Medulla oblongata (tissue), 1 donor: ENCODE data around the gene PCSK6.

ENCODE experiments used
- DNase-seq: peaks from one replicate; pipeline ENCODE4 v3.0.0-alpha.2; 2015; ENCODE audit errors: extremely low spot score

PCSK6 gene

DNA sequence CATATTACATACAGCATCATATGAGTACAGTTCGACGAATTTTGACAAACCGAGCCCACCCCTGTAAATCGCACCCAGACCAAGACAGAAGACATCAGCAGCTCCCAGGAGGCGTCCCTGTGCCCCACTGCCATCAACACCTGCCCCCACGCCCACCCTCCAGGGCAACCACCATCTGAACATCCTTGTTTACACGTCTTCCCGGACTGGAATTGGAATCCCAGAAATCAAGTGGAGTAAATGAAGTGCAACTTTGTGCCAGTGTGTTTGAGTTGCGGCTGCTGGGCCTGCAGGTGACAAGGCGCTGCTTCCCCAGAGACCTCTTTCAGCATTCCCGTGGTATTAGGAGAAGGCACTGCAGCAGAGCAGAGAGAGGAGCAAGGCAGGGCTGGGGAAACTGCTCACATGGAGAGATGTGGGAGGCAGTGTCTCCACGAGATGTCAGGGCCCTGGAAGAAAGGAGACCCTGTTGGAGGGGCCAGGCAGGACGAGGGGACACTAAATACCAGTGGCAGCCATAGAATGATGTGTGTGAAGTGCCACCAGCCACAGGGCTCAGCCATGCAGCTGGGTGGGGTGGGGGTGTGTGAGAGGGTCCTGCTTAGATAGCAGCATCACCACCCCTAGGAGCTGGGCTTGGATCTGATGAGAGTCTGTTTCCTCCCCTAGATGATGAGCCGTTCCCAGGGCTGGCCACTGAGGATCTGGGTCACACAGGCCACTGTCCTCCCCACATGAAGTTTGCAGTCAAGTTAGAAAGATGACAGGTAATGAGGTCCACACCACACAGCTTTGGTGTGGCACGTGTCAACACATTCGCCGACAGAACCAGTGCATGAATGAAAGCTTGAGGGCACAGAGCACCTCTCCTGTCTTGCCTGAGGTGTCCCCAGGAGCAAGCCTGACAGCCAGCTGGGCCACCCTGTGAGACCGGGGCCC lies 33.4 kb upstream of the PCSK6 start:
- no peak for DNase-seq

- no peak for DNase-seq
Measured at GRCh38 chr15:101522091-101522490, 32.6 kb upstream of the PCSK6 start.

- DNase-seq, result no peak
Measured at GRCh38 chr15:101521591-101521990, 32.1 kb upstream of the PCSK6 start.

DNA sequence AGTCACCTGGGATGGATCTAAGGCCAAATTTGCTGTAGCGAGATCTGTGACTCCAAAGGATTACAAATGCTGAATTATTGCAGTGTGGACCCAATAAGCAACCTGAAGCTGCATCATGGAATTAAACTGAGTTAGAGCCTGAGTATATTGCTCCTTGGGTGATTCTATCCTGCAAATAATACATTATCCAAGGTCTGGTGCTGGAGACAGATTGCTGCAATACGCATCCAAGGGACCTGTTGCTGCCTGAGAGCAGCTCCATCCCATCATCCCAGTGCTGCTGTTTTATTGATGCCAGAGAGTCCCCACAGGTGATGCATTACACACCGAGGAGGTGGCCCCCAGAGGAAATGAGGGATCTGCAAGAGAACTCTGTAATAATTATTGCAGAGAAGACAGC lies 31.6 kb upstream of the PCSK6 start:
- no peak for DNase-seq

DNA sequence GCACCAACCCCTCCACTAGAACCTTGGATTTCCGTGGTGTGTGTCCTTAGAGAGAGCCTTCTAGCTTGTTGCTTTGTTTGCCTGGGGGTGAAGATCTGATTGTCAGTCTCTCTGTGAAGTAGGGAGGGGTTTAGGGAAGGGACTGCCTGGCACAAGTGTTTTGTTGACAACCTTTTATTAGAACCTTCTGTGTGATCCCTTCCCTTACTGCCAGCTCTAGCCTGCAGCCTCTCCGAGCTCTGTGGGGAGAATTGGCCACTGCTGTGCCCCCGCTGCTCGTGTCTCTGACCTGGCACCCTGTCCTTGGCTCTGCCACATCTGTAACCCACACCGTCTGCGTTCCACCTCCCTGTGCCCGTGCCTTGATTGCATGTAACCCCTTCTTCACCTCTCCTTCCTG lies 30.9 kb upstream of the PCSK6 start:
- peak; percentile 74 for DNase-seq

GRCh38 chr15:101517504-101517903 lies 28.0 kb upstream of the PCSK6 start:
- no peak for DNase-seq

DNA sequence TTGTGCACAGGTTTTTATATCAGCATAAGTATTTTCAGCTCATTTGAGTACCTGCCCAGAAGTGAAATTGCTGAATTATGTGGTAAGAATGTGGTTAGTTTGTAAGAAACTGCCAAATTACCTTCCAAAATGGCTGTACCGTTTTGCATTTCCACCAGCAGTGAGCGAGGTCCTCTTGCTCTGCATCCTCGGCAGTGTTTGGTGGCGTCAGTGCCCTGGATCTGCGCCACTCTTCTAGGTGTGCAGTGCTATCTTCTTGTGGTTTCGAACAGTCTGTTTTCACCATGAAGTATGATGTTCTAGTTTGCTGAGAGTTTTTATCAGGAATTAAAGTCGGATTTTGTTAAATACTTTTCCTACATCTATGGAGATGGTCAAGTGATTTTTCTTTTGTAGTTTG lies 24.8 kb upstream of the PCSK6 start:
- DNase-seq, result no peak

DNA sequence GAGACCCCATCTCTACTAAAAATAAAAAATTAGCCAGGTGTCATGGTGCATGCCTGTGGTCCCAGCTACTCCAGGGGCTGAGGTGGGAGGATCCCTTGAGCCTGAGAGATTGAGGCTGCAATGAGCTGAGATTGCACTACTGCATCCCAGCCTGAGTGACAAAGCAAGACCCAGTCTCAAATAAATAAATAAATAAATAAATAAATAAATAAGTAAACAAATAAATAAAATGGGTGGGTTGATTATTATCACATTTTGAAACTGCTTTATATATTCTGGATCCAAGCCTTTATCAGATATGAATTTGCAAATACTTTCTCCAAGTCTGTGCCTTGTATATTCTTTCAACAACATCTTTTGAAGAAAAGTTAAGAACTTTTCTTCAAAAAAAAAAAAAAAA lies 22.2 kb upstream of the PCSK6 start:
- no peak for DNase-seq

GRCh38 chr15:101510212-101511197 lies 21.0 kb upstream of the PCSK6 start:
- no peak for DNase-seq

DNA sequence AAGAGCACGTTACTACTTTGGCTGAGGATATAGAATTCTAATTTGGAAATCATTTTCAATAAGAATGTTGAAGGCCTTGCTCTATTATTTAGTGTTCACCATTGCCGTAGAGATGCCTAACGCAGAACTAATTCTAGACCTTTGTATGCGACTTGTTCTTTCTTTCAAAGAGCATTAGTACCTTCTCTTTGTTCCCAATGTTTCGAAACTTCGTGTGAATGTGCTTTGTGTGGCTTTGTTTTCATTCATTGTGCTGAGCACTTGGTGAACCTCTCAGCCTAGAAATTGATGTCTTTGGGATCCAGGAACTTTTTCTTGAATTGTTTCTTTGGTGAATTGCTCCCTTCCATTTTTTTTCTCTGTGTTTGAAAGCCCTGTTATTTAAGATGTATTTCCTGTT lies 19.8 kb upstream of the PCSK6 start:
- DNase-seq, result no peak

- no peak for DNase-seq
Measured at GRCh38 chr15:101506491-101506890, 17.0 kb upstream of the PCSK6 start.

- no peak for DNase-seq
Measured at GRCh38 chr15:101505610-101506337, 16.3 kb upstream of the PCSK6 start.

- no peak for DNase-seq
Measured at GRCh38 chr15:101504866-101505609, 15.5 kb upstream of the PCSK6 start.

GRCh38 chr15:101504373-101504772 lies 14.9 kb upstream of the PCSK6 start:
- no peak for DNase-seq

DNA sequence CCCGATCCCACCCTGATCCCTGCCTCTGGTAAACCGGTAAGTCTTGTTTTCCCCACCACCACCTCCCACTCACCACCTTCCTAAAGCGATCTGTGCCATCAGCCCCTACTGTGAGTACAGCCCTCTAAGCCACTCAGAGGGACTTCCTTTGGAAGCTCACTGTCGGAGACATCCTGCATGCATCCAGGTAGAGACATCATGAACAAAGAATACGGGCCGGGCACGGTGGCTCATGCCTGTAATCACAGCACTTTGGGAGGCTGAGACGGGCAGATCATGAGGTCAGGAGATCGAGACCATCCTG lies 13.7 kb upstream of the PCSK6 start:
- DNase-seq, result no peak

DNA sequence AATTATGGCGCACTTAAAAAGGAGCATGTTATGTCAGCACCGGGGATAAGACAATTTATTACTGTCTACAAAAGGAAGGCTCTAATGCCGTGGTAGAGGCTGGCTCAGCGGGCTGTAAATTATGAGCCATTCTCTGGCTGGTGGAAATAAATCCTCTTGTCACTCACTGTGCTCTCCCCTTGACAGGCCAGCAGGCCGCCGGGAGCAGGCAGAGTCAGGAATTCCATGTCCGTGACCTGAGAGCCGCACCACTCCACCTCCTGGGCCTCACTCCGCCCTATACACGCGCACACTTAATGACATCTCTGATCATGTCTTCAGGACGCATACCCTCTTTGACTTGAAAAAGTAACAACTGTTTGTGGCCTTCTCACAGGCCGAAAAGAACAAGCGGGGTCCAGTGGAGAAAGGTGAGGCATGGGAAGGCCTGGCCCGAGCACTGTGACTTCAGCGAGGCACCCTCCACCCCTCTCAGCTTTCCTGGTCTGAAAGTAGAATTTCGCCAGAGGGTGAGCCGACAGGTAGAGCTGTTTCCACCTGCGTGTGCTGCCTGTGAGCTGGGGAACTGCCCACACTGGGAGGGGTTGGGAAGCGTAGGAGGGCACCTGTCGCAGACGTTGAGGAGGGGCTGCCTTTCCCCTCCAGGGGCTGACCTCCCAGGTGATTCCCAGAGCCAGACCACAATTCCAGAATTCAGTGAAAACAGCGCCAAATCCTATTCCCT lies 13.2 kb upstream of the PCSK6 start:
- DNase-seq, result no peak

GRCh38 chr15:101501703-101502373 lies 12.3 kb upstream of the PCSK6 start:
- DNase-seq, result peak; percentile 75

DNA sequence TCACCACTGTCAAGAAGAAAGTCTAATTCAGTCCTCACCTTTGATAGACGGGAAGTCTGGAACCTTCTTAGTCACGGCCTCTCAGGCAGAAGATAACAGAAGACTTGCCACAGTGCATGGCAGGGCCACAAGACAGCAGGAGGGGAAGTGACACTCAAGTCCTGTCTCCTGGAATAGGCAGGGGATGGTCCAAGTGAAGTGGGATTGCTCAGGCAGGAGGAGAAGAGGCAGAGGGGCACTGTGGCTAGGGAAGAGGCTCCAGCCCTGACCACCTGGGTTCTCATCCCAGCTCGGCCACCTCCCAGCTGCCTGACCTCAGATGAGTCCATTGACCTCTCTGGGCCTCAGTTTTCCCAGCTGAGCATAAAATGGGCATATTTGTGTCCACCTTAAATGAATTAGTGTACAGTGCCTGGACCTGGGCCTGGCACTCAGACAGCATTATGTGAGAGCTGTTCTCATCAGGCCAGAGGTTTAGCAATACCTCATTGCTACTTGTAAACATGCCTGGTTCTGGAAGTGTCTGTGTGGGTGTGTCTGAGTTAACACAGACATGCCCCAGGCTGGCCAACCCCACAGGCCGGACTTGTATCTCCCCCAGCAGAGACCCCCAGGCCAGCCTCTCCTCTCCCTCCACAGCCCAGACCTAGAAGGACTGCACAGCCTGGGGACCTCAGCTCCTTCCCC lies 11.5 kb upstream of the PCSK6 start:
- DNase-seq, result no peak
